Endothelial cell of umbilical vein (primary cell): Measurements from ENCODE around the gene JMJD7.

ENCODE experiments used
- CTCF ChIP-seq, 2 donors: IDR thresholded peaks; 1 replicate in 1 of 2; 2 replicates in 1 of 2; pipeline ENCODE4 v1.5.1; 2011; ENCODE audit warnings: low read length in 2 of 2, mild to moderate bottlenecking in 2 of 2, moderate library complexity in 2 of 2, control low read depth in 1 of 2, inconsistent platforms in 1 of 2, low read depth in 1 of 2; ENCODE audit not compliant: insufficient read depth in 1 of 2; ENCODE audit errors: extremely low read depth in 1 of 2
- EZH2 ChIP-seq: IDR thresholded peaks from 2 replicates; pipeline ENCODE4 v1.6.1; 2012; ENCODE audit warnings: borderline replicate concordance, low read depth, mild to moderate bottlenecking, moderate library complexity, low read length, inconsistent platforms; ENCODE audit not compliant: severe bottlenecking
- FOS ChIP-seq: IDR thresholded peaks from 2 replicates; pipeline ENCODE4 v1.6.1; 2011; ENCODE audit warnings: mild to moderate bottlenecking, low read length, moderate library complexity, borderline replicate concordance; ENCODE audit not compliant: insufficient read depth
- JUN ChIP-seq: IDR thresholded peaks from 2 replicates; pipeline ENCODE4 v1.6.1; 2011; ENCODE audit warnings: borderline replicate concordance, low read depth; ENCODE audit not compliant: insufficient read length, insufficient read depth
- TF ChIP-seq, protein P1 (sequence below): IDR thresholded peaks from 2 replicates; pipeline ENCODE4 v1.6.1; 2011; ENCODE audit not compliant: insufficient read depth, insufficient read length

GRCh38 chr15:41849861-41850260 is 22.0 kb downstream of the JMJD7 start:
- TF ChIP-seq FOS (no peak), EZH2 (no peak), CTCF (IDR thresholded peaks at IDR 0.05; ENCODE audit: extremely low read depth in 1 of 2, insufficient read depth in 1 of 2, low read depth in 1 of 2, low read length in 2 of 2) (no peak), JUN (no peak)
- TF ChIP-seq, protein P1, sequence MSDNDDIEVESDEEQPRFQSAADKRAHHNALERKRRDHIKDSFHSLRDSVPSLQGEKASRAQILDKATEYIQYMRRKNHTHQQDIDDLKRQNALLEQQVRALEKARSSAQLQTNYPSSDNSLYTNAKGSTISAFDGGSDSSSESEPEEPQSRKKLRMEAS, result no peak
